HG03575 (cell line): ENCODE data around the gene PHACTR3.

Source experiments
- ATAC-seq: cut with Tn5 transposase; IDR thresholded peaks from one replicate; pipeline ENCODE4 v1.9.1; 2021; ENCODE audit not compliant: unreplicated experiment, insufficient number of reproducible peaks, low FRiP score; ENCODE audit errors: extremely low read depth

The PHACTR3 gene

GRCh38 chr20:59662161-59662560 lies 57.8 kb downstream of the PHACTR3 start:
- ATAC-seq: no peak

- ATAC-seq: no peak
Measured at GRCh38 chr20:59662856-59663512, 58.6 kb downstream of the PHACTR3 start.

GRCh38 chr20:59663513-59664060 lies 59.2 kb downstream of the PHACTR3 start:
- ATAC-seq: no peak

- no peak for ATAC-seq
Measured at GRCh38 chr20:59664421-59664941, 60.1 kb downstream of the PHACTR3 start.

- no peak for ATAC-seq
Measured at GRCh38 chr20:59665656-59666555, 61.6 kb downstream of the PHACTR3 start.

GRCh38 chr20:59666586-59666985 lies 62.2 kb downstream of the PHACTR3 start:
- no peak for ATAC-seq

- no peak for ATAC-seq
Measured at GRCh38 chr20:59667131-59667530, 62.8 kb downstream of the PHACTR3 start.

GRCh38 chr20:59667981-59668515 lies 63.7 kb downstream of the PHACTR3 start:
- no peak for ATAC-seq

GRCh38 chr20:59668926-59669850 lies 64.8 kb downstream of the PHACTR3 start:
- no peak for ATAC-seq

- ATAC-seq: no peak
Measured at GRCh38 chr20:59670786-59671492, 66.6 kb downstream of the PHACTR3 start.

- no peak for ATAC-seq
Measured at GRCh38 chr20:59671661-59672471, 67.5 kb downstream of the PHACTR3 start.

GRCh38 chr20:59672576-59672975 lies 68.2 kb downstream of the PHACTR3 start:
- ATAC-seq: no peak

GRCh38 chr20:59673288-59673997 lies 69.1 kb downstream of the PHACTR3 start:
- ATAC-seq: no peak

GRCh38 chr20:59673998-59674445 lies 69.7 kb downstream of the PHACTR3 start:
- ATAC-seq: no peak

- ATAC-seq: no peak
Measured at GRCh38 chr20:59676126-59676850, 71.9 kb downstream of the PHACTR3 start.

GRCh38 chr20:59676851-59677182 lies 72.5 kb downstream of the PHACTR3 start:
- no peak for ATAC-seq
